ENCODE results near the gene UTP11.

Gene UTP11

GRCh38 chr1:38055398-38055797 lies 42.9 kb downstream of the UTP11 start:
- no peak overlapping the region for H3K27ac ChIP-seq
- no peak for TF ChIP-seq CTCF (conservative IDR thresholded peaks at IDR 0.05)

GRCh38 chr1:38055965-38056364 lies 43.4 kb downstream of the UTP11 start:
- TF ChIP-seq CTCF (conservative IDR thresholded peaks at IDR 0.05), result no peak
- no peak overlapping the region for H3K27ac ChIP-seq

- TF ChIP-seq CTCF (conservative IDR thresholded peaks at IDR 0.05), result no peak
- no peak overlapping the region for H3K27ac ChIP-seq
These were observed 47.2 kb downstream of the UTP11 start for GRCh38 chr1:38059635-38060250.

GRCh38 chr1:38060498-38060897 lies 48.0 kb downstream of the UTP11 start:
- H3K27ac ChIP-seq, result no peak overlapping the region
- no peak for TF ChIP-seq CTCF (conservative IDR thresholded peaks at IDR 0.05)

- no peak for TF ChIP-seq CTCF (conservative IDR thresholded peaks at IDR 0.05)
- H3K27ac ChIP-seq, result no peak overlapping the region
These were observed 48.8 kb downstream of the UTP11 start for GRCh38 chr1:38061290-38061689.

- H3K27ac ChIP-seq, result no peak overlapping the region
- TF ChIP-seq CTCF (conservative IDR thresholded peaks at IDR 0.05), result no peak
These were observed 49.4 kb downstream of the UTP11 start for GRCh38 chr1:38061883-38062328.

- H3K27ac ChIP-seq, result no peak overlapping the region
- no peak for TF ChIP-seq CTCF (conservative IDR thresholded peaks at IDR 0.05)
These were observed 50.1 kb downstream of the UTP11 start for GRCh38 chr1:38062361-38063288.
